IMR-90 (cell line): ENCODE results near the gene PRR12. TPM values are rescaled to one million over a fixed set of nuclear protein-coding genes. Genes with fewer than 3 reads are reported as not detected.

Source experiments
- ATAC-seq: fragments of 200-7000 bp; cut with Tn5 transposase; 2 replicates; pipeline ENCODE4 v1.9.1; 2020; ENCODE audit warnings: low read depth, mild to moderate bottlenecking, moderate library complexity
- BruUV-seq: library from RNA; stranded (reverse); fragments of 400-500 nt; replicated peaks from 2 replicates; lab custom pipeline; 2021; lab: Mats Ljungman, UMichigan
- CTCF ChIA-PET: fragments of 300-600 bp; formaldehyde crosslinking; extraction: SDS; loops from one replicate; lab custom pipeline; 2021; ENCODE audit warnings: antibody characterized with exemption; lab: Yijun Ruan, JAX
- POLR2A ChIA-PET: fragments of 300-600 bp; sonication (Branson Sonifier 250); formaldehyde crosslinking; loops from one replicate; lab custom pipeline; 2022; ENCODE audit warnings: antibody characterized with exemption; ENCODE audit not compliant: unreplicated experiment; lab: Charles Lee
- DNase-seq: peaks from one replicate; pipeline ENCODE4 v3.0.0; 2013
- H2AFZ ChIP-seq: replicated peaks from 2 replicates; pipeline ENCODE3; 2013; ENCODE audit warnings: low read length, mild to moderate bottlenecking; ENCODE audit not compliant: poor library complexity
- H2AK5ac ChIP-seq: 2 replicates; pipeline ENCODE4 v1.6.1; 2013; ENCODE audit warnings: low read depth, low read length, inconsistent platforms
- H2AK9ac ChIP-seq: replicated peaks from 2 replicates; pipeline ENCODE3; 2013; ENCODE audit warnings: mild to moderate bottlenecking, low read depth, low read length, moderate library complexity; ENCODE audit not compliant: poor library complexity
- H2BK120ac ChIP-seq: 2 replicates; pipeline ENCODE4 v1.6.1; 2013; ENCODE audit warnings: low read depth, low read length, inconsistent platforms
- H2BK15ac ChIP-seq: 3 replicates; pipeline ENCODE4 v1.6.1; 2013; ENCODE audit warnings: low read depth, low read length, inconsistent platforms
- H2BK20ac ChIP-seq: 2 replicates; pipeline ENCODE4 v1.6.1; 2013; ENCODE audit warnings: low read depth, mild to moderate bottlenecking, inconsistent platforms, low read length, moderate library complexity
- H2BK5ac ChIP-seq: 2 replicates; pipeline ENCODE4 v1.6.1; 2013; ENCODE audit warnings: mild to moderate bottlenecking, low read depth, low read length, inconsistent platforms; ENCODE audit not compliant: poor library complexity, severe bottlenecking
- H3K14ac ChIP-seq: replicated peaks from 2 replicates; pipeline ENCODE4 v1.6.1; 2013; ENCODE audit warnings: low read depth, low read length, inconsistent platforms
- H3K18ac ChIP-seq: 2 replicates; pipeline ENCODE4 v1.6.1; 2013; ENCODE audit warnings: low read depth, low read length, control low read depth
- H3K23ac ChIP-seq: 2 replicates; pipeline ENCODE4 v1.6.1; 2013; ENCODE audit warnings: low read depth, low read length, inconsistent platforms
- H3K27ac ChIP-seq: 2 replicates; pipeline ENCODE4 v1.5.1; 2013; ENCODE audit warnings: mild to moderate bottlenecking, control low read depth, low read length; ENCODE audit not compliant: insufficient read depth
- H3K27me3 ChIP-seq: 2 replicates; pipeline ENCODE4 v1.6.1; 2013; ENCODE audit warnings: low read length; ENCODE audit not compliant: control insufficient read depth, insufficient read depth
- H3K36me3 ChIP-seq: 2 replicates; pipeline ENCODE4 v1.6.1; 2013; ENCODE audit warnings: low read length, mixed read lengths; ENCODE audit not compliant: control insufficient read depth, insufficient read depth
- H3K4ac ChIP-seq: 2 replicates; pipeline ENCODE4 v1.6.1; 2013; ENCODE audit warnings: low read depth, low read length, inconsistent platforms
- H3K4me1 ChIP-seq: 2 replicates; pipeline ENCODE4 v1.6.1; 2013; ENCODE audit warnings: low read length, mixed read lengths; ENCODE audit not compliant: control insufficient read depth, insufficient read depth
- H3K4me2 ChIP-seq: 2 replicates; pipeline ENCODE4 v1.6.1; 2013; ENCODE audit warnings: low read depth, mild to moderate bottlenecking, control low read depth, low read length, moderate library complexity
- H3K4me3 ChIP-seq: 2 replicates; pipeline ENCODE4 v1.5.1; 2013; ENCODE audit warnings: low read depth, mild to moderate bottlenecking, control low read depth, low read length, moderate library complexity; ENCODE audit not compliant: insufficient read depth
- H3K56ac ChIP-seq: 2 replicates; pipeline ENCODE4 v1.6.1; 2013; ENCODE audit warnings: low read length, inconsistent platforms; ENCODE audit not compliant: insufficient read depth; ENCODE audit errors: extremely low read depth
- H3K79me1 ChIP-seq, 2 experiments: 2 replicates each; pipeline ENCODE4 v1.6.1; 2013; ENCODE audit warnings: low read length in 2 of 2, inconsistent platforms in 1 of 2, low read depth in 1 of 2
- H3K9ac ChIP-seq: 2 replicates; pipeline ENCODE4 v1.6.1; 2013; ENCODE audit warnings: low read depth, low read length, control low read depth
- H3K9me1 ChIP-seq: 2 replicates; pipeline ENCODE4 v1.6.1; 2013; ENCODE audit warnings: low read length, inconsistent platforms; ENCODE audit not compliant: insufficient read depth
- H3K9me3 ChIP-seq: 2 replicates; pipeline ENCODE4 v1.6.1; 2013; ENCODE audit warnings: low read length; ENCODE audit not compliant: control insufficient read depth, insufficient read depth
- H4K20me1 ChIP-seq: 2 replicates; pipeline ENCODE4 v1.6.1; 2013; ENCODE audit warnings: low read length, inconsistent platforms; ENCODE audit not compliant: insufficient read depth
- H4K5ac ChIP-seq: 2 replicates; pipeline ENCODE4 v1.6.1; 2013; ENCODE audit warnings: mild to moderate bottlenecking, low read depth, low read length, control low read depth
- H4K8ac ChIP-seq, 2 experiments: 2 replicates each; pipeline ENCODE4 v1.6.1; 2013; ENCODE audit warnings: low read depth in 2 of 2, low read length in 2 of 2, control low read depth in 1 of 2, inconsistent platforms in 1 of 2
- H4K91ac ChIP-seq: 2 replicates; pipeline ENCODE4 v1.6.1; 2013; ENCODE audit warnings: low read depth, low read length, inconsistent platforms; ENCODE audit not compliant: insufficient read depth
- CEBPB ChIP-seq: IDR thresholded peaks from 2 replicates; pipeline ENCODE4 v1.6.1; 2012; ENCODE audit warnings: low read depth, low read length, improper control_type of control experiment
- CHD1 ChIP-seq: IDR thresholded peaks from 2 replicates; pipeline ENCODE4 v1.6.1; 2012; ENCODE audit warnings: low read depth, low read length, improper control_type of control experiment
- ELK1 ChIP-seq: fragments of 150-350 bp; IDR thresholded peaks from 2 replicates; pipeline ENCODE4 v1.6.1; 2016; ENCODE audit warnings: low read depth, mild to moderate bottlenecking, low read length, moderate library complexity, borderline replicate concordance
- FOS ChIP-seq: fragments of 150-350 bp; IDR thresholded peaks from 2 replicates; pipeline ENCODE4 v1.6.1; 2016; ENCODE audit warnings: low read depth, low read length
- MAFK ChIP-seq: IDR thresholded peaks from 2 replicates; pipeline ENCODE4 v1.6.1; 2012; ENCODE audit warnings: low read depth, low read length, improper control_type of control experiment
- MAZ ChIP-seq: IDR thresholded peaks from 2 replicates; pipeline ENCODE4 v1.6.1; 2012; ENCODE audit warnings: low read depth, mild to moderate bottlenecking, low read length, improper control_type of control experiment, moderate library complexity, borderline replicate concordance
- MXI1 ChIP-seq: IDR thresholded peaks from 2 replicates; pipeline ENCODE4 v1.6.1; 2012; ENCODE audit warnings: low read depth, mild to moderate bottlenecking, low read length, moderate library complexity, borderline replicate concordance
- POLR2A ChIP-seq: IDR thresholded peaks from 2 replicates; pipeline ENCODE4 v1.6.1; 2012; ENCODE audit warnings: mild to moderate bottlenecking, low read depth, low read length
- RAD21 ChIP-seq: IDR thresholded peaks from 2 replicates; pipeline ENCODE4 v1.6.1; 2012; ENCODE audit warnings: low read length, improper control_type of control experiment
- RCOR1 ChIP-seq: IDR thresholded peaks from 2 replicates; pipeline ENCODE4 v1.6.1; 2012; ENCODE audit warnings: mild to moderate bottlenecking, low read length, improper control_type of control experiment; ENCODE audit not compliant: insufficient replicate concordance
- USF2 ChIP-seq: fragments of 150-350 bp; IDR thresholded peaks from 2 replicates; pipeline ENCODE4 v1.6.1; 2017; ENCODE audit warnings: mild to moderate bottlenecking, antibody characterized with exemption, low read length, low read depth
- WGBS, 2 experiments: methylation state at CpG; one replicate each; pipeline versions ENCODE4 v1.1.5 to v1.1.7; 2013; ENCODE audit warnings: missing lambda C conversion rate in 2 of 2; ENCODE audit not compliant: insufficient read length in 1 of 2; ENCODE audit errors: extremely low coverage in 2 of 2; 5-methylcytosine and 5-hydroxymethylcytosine counted together
- dilution Hi-C: fragments of 300-500 bp; cut with HindIII; formaldehyde crosslinking; loops from one replicate; pipeline ENCODE4 v1.14.3; 2018; ENCODE audit warnings: low sequenced_read_pairs; ENCODE audit not compliant: unreplicated experiment
- in situ Hi-C: fragments of 300-500 bp; cut with MboI; formaldehyde crosslinking; loops from 3 replicates; pipeline ENCODE4 v1.14.3; 2019; ENCODE audit warnings: low sequenced_read_pairs, inconsistent platforms, mixed read lengths
- intact Hi-C: fragments of 100-400 bp; cut with micrococcal nuclease; formaldehyde crosslinking; loops from 2 replicates; pipeline ENCODE4 v1.10.0; 2022
- polyA plus RNA-seq, 3 experiments: library from polyadenylated mRNA; depleted of rRNA; stranded (reverse); fragments of >200 nt; gene quantifications; 2 replicates each; pipeline ENCODE4 v1.2.3, GENCODE V29; 2012; ENCODE audit warnings: low replicate concordance in 1 of 3
- total RNA-seq: library from RNA; depleted of rRNA; stranded (reverse); fragments of >200 nt; gene quantifications from 2 replicates; pipeline ENCODE4 v1.2.3, GENCODE V29; 2012
- TF ChIP-seq, protein P1 (sequence below): conservative IDR thresholded peaks from 2 replicates; pipeline ENCODE4 v1.5.1; 2012; ENCODE audit warnings: mild to moderate bottlenecking, low read depth, low read length, improper control_type of control experiment

The PRR12 gene
- total and polyA plus RNA-seq, 2 of the 4 experiments (the other 2 are of a cell fraction) = 0.36 to 4.1 TPM

DNA sequence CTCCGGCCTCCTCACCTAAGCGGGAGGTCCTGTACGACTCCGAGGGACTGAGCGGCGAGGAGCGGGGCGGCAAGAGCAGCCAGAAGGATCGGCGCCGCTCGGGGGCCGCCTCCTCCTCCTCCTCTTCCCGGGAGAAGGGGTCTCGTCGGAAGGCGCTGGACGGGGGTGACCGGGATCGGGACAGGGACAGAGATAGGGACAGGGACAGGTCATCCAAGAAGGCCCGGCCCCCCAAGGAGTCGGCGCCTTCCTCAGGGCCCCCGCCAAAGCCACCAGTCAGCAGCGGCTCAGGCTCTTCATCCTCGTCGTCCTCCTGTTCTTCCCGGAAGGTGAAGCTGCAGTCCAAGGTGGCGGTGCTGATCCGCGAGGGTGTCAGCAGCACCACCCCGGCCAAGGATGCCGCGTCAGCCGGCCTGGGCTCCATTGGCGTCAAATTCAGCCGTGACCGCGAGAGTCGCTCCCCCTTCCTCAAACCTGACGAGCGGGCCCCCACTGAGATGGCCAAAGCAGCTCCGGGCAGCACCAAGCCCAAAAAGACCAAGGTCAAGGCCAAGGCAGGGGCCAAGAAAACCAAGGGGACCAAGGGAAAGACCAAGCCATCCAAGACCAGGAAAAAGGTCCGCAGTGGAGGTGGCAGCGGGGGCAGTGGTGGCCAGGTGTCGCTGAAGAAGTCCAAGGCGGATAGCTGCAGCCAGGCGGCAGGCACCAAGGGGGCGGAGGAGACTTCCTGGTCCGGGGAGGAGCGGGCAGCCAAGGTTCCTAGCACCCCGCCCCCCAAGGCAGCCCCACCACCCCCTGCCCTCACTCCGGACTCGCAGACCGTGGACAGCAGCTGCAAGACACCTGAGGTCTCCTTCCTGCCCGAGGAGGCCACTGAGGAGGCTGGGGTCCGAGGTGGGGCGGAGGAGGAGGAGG, 61.8 kb downstream of the PRR12 start (continued):
- TF ChIP-seq ELK1 = no peak

DNA sequence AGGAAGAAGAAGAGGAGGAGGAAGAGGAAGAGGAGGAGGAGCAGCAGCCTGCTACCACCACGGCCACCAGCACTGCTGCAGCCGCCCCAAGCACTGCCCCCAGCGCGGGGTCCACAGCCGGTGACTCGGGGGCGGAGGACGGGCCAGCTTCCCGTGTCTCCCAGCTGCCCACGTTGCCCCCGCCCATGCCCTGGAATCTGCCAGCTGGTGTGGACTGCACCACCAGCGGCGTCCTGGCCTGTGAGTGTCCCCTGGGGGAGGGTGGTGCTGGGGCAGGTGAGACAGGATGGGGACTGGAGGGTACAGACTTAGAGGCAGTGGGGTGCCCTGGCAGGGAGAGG, 62.5 kb downstream of the PRR12 start:
- H2AK9ac ChIP-seq = no peak overlapping the region
- no peaks in the 10 kb centered on the region for H3K9me1 ChIP-seq
- no peak overlapping the region for H3K4ac ChIP-seq
- in situ Hi-C loops (no loop called here), dilution Hi-C loops (no loop called here), intact Hi-C loops (no loop called here)
- peaks cover 74% of the 10 kb centered on the region for H3K36me3 ChIP-seq
- peaks cover 31% of the 10 kb centered on the region for H4K20me1 ChIP-seq
- POLR2A ChIA-PET = no interaction called here
- H3K9me3 ChIP-seq = no peaks in the 10 kb centered on the region
- no peak for DNase-seq
- no peak overlapping the region for H3K4me2 ChIP-seq
- H2AFZ ChIP-seq = no peak overlapping the region
- H3K18ac ChIP-seq = no peak overlapping the region
- no peak for ATAC-seq
- H4K8ac ChIP-seq = no peak overlapping the region
- peaks cover 18 to 47% of the 10 kb centered on the region in 2 experiments for H3K79me1 ChIP-seq
- no peak overlapping the region for H2BK5ac ChIP-seq
- no peak overlapping the region for H4K91ac ChIP-seq
- no peak overlapping the region for H3K9ac ChIP-seq
- WGBS, 2 experiments = 98% methylated on average over 6 of the region's 13 CpGs; no CpG with 5 or more reads in 1 of the 2 experiments
- no TSS peak for BruUV-seq
- H4K5ac ChIP-seq = no peak overlapping the region
- CTCF ChIA-PET = no interaction called here
- no peak overlapping the region for H3K14ac ChIP-seq
- H2BK120ac ChIP-seq = no peak overlapping the region
- H3K27me3 ChIP-seq = no peaks in the 10 kb centered on the region
- no peak overlapping the region for H2BK20ac ChIP-seq
- no peaks in the 10 kb centered on the region for H3K4me1 ChIP-seq
- H2BK15ac ChIP-seq = no peak overlapping the region
- H3K27ac ChIP-seq = no peak overlapping the region
- no peak overlapping the region for H3K56ac ChIP-seq
- H2AK5ac ChIP-seq = no peak overlapping the region
- H3K23ac ChIP-seq = no peak overlapping the region
- TF ChIP-seq MXI1 (no peak), FOS (no peak), CHD1 (no peak), POLR2A (no peak), MAZ (no peak), RAD21 (no peak), USF2 (no peak), MAFK (no peak), RCOR1 (no peak), CEBPB (no peak)
- TF ChIP-seq, protein P1, sequence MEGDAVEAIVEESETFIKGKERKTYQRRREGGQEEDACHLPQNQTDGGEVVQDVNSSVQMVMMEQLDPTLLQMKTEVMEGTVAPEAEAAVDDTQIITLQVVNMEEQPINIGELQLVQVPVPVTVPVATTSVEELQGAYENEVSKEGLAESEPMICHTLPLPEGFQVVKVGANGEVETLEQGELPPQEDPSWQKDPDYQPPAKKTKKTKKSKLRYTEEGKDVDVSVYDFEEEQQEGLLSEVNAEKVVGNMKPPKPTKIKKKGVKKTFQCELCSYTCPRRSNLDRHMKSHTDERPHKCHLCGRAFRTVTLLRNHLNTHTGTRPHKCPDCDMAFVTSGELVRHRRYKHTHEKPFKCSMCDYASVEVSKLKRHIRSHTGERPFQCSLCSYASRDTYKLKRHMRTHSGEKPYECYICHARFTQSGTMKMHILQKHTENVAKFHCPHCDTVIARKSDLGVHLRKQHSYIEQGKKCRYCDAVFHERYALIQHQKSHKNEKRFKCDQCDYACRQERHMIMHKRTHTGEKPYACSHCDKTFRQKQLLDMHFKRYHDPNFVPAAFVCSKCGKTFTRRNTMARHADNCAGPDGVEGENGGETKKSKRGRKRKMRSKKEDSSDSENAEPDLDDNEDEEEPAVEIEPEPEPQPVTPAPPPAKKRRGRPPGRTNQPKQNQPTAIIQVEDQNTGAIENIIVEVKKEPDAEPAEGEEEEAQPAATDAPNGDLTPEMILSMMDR = no peak
- H3K4me3 ChIP-seq = no peak overlapping the region
